GM11168 (cell line): ENCODE measurements around the gene APCDD1.
"Not testable (repeated sequence)": the region's sequence is repeated elsewhere in the genome, so short reads cannot be mapped to it uniquely, and the experiment has no call there.

Experiments
- in situ Hi-C: fragments of 300-500 bp; cut with MboI; formaldehyde crosslinking; loops from one replicate; pipeline ENCODE4 v1.12.0; 2022; ENCODE audit warnings: low sequenced_read_pairs; ENCODE audit not compliant: unreplicated experiment

The APCDD1 gene

GRCh38 chr18:10460414-10461018 lies 6.1 kb downstream of the APCDD1 start:
- in situ Hi-C loops, result no loop called here

GRCh38 chr18:10461989-10462388 lies 7.6 kb downstream of the APCDD1 start:
- in situ Hi-C loops, result no loop called here

- in situ Hi-C loops, result no loop called here
Measured at GRCh38 chr18:10462597-10462996, 8.2 kb downstream of the APCDD1 start.

GRCh38 chr18:10463096-10463495 lies 8.7 kb downstream of the APCDD1 start:
- in situ Hi-C loops, result no loop called here

GRCh38 chr18:10463741-10464140 lies 9.3 kb downstream of the APCDD1 start:
- in situ Hi-C loops, result no loop called here

- in situ Hi-C loops, result not testable (repeated sequence)
Measured at GRCh38 chr18:10464161-10464648, 9.8 kb downstream of the APCDD1 start.

GRCh38 chr18:10465174-10465939 lies 10.9 kb downstream of the APCDD1 start:
- in situ Hi-C loops, result no loop called here

- in situ Hi-C loops, result no loop called here
Measured at GRCh38 chr18:10470429-10470828, 16.0 kb downstream of the APCDD1 start.

- in situ Hi-C loops, result no loop called here
Measured at GRCh38 chr18:10471574-10471973, 17.1 kb downstream of the APCDD1 start.

GRCh38 chr18:10473132-10473531 lies 18.7 kb downstream of the APCDD1 start:
- in situ Hi-C loops, result no loop called here

- in situ Hi-C loops, result no loop called here
Measured at GRCh38 chr18:10474309-10474708, 19.9 kb downstream of the APCDD1 start.

- in situ Hi-C loops, result no loop called here
Measured at GRCh38 chr18:10475276-10475653, 20.8 kb downstream of the APCDD1 start.

- in situ Hi-C loops, result no loop called here
Measured at GRCh38 chr18:10475654-10476291, 21.3 kb downstream of the APCDD1 start.

GRCh38 chr18:10476338-10476791 lies 21.9 kb downstream of the APCDD1 start:
- in situ Hi-C loops, result no loop called here

GRCh38 chr18:10477121-10477862 lies 22.9 kb downstream of the APCDD1 start:
- in situ Hi-C loops, result no loop called here

GRCh38 chr18:10477863-10478260 lies 23.4 kb downstream of the APCDD1 start:
- in situ Hi-C loops, result no loop called here

GRCh38 chr18:10481831-10482230 lies 27.4 kb downstream of the APCDD1 start:
- in situ Hi-C loops, result no loop called here

- in situ Hi-C loops, result no loop called here
Measured at GRCh38 chr18:10482363-10482984, 28.0 kb downstream of the APCDD1 start.

- in situ Hi-C loops, result no loop called here
Measured at GRCh38 chr18:10482985-10483949, 28.8 kb downstream of the APCDD1 start.
